ENCODE results near the gene APOA4. TPM values are rescaled to one million over a fixed set of nuclear protein-coding genes. Genes with fewer than 3 reads are reported as not detected.

Gene APOA4
- total RNA-seq, 2 experiments from 2014 or later = not detected

GRCh38 chr11:116830184-116830912 is 7.2 kb upstream of the APOA4 start:
- DNase-seq = no peak
- Mint-ChIP-seq H3K36me3 (ENCODE audit: low read depth) (no peaks in the 10 kb centered on the region), H3K4me1 (ENCODE audit: low read depth) (no peaks in the 10 kb centered on the region), H3K27ac (no peak overlapping the region), H3K9me3 (no peaks in the 10 kb centered on the region), H3K27me3 (no peaks in the 10 kb centered on the region), H3K4me3 (no peak overlapping the region)
- ChIA-PET POLR2A (interaction anchor here (1.0 kb wide), 1 partner anchor 8 kb away, joined by 3 read pairs; no protein-coding TSS in a partner anchor), CTCF (no interaction called here)
- no peak for ATAC-seq
- intact Hi-C loops (cut with micrococcal nuclease) = no loop called here
- TF ChIP-seq CTCF (IDR thresholded peaks at IDR 0.05) = no peak

DNA sequence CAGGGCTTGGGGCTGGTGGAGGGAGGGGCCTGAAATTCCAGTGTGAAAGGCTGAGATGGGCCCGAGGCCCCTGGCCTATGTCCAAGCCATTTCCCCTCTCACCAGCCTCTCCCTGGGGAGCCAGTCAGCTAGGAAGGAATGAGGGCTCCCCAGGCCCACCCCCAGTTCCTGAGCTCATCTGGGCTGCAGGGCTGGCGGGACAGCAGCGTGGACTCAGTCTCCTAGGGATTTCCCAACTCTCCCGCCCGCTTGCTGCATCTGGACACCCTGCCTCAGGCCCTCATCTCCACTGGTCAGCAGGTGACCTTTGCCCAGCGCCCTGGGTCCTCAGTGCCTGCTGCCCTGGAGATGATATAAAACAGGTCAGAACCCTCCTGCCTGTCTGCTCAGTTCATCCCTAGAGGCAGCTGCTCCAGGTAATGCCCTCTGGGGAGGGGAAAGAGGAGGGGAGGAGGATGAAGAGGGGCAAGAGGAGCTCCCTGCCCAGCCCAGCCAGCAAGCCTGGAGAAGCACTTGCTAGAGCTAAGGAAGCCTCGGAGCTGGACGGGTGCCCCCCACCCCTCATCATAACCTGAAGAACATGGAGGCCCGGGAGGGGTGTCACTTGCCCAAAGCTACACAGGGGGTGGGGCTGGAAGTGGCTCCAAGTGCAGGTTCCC is 6.5 kb upstream of the APOA4 start, which contains the start of gene APOC3:
TSS of gene APOC3 (plus strand) at position 383 of the 659 bp plus-strand sequence. CDS start 676 bp downstream, outside the sequence.
- POLR2A ChIA-PET = no interaction called here
- DNase-seq (no peak), ATAC-seq (no peak)
- no peaks in the 10 kb centered on the region for H3K27me3 Mint-ChIP-seq
- H3K36me3 Mint-ChIP-seq (ENCODE audit: low read depth) = no peaks in the 10 kb centered on the region
- H3K4me3 Mint-ChIP-seq = no peak within 1 kb of the TSS
- no peaks in the 10 kb centered on the region for H3K4me1 Mint-ChIP-seq (ENCODE audit: low read depth)
- no peak for TF ChIP-seq CTCF (IDR thresholded peaks at IDR 0.05)
- intact Hi-C loops (cut with micrococcal nuclease) = no loop called here
- no peaks in the 10 kb centered on the region for H3K9me3 Mint-ChIP-seq
- CTCF ChIA-PET = no interaction called here
- no peak within 1 kb of the TSS for H3K27ac Mint-ChIP-seq

- Mint-ChIP-seq H3K27me3 (no peaks in the 10 kb centered on the region), H3K4me1 (ENCODE audit: low read depth) (no peaks in the 10 kb centered on the region), H3K9me3 (no peaks in the 10 kb centered on the region), H3K36me3 (ENCODE audit: low read depth) (no peaks in the 10 kb centered on the region), H3K4me3 (no peak overlapping the region), H3K27ac (no peak overlapping the region)
- DNase-seq (no peak), ATAC-seq (no peak)
- TF ChIP-seq CTCF (IDR thresholded peaks at IDR 0.05) = no peak
- intact Hi-C loops (cut with micrococcal nuclease) = no loop called here
- POLR2A ChIA-PET = no interaction called here
- CTCF ChIA-PET = no interaction called here
Measured at GRCh38 chr11:116828632-116829524, 5.8 kb upstream of the APOA4 start.

DNA sequence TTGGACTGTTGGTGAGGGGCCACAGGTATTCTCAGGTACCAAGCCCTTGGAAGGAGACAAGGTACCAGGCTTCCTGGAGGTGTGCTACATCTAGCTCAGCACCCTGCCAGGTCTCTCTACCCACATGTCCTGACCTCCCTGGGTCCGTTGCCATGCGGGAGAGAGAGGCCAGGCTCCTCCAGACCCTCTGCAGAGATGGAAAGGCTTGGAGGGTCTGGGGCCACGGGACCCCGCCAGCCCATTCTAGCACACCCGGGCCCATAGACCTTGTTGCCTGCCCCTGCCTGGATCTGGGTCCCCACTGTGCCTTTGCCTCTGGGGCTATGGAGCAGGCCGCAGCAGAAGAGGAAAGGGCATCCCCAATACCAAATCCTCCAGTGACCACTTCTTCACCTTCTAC is 4.4 kb upstream of the APOA4 start:
- DNase-seq = no peak
- no peak for ATAC-seq
- Mint-ChIP-seq H3K4me3 (no peak overlapping the region), H3K27me3 (no peaks in the 10 kb centered on the region), H3K9me3 (no peaks in the 10 kb centered on the region), H3K27ac (no peak overlapping the region), H3K36me3 (ENCODE audit: low read depth) (no peaks in the 10 kb centered on the region), H3K4me1 (ENCODE audit: low read depth) (no peaks in the 10 kb centered on the region)
- ChIA-PET POLR2A (no interaction called here), CTCF (interaction anchor here (1.0 to 1.2 kb wide), 2 partner anchors 8 to 95 kb away, joined by 3 to 4 read pairs; no protein-coding TSS in a partner anchor)
- intact Hi-C loops (cut with micrococcal nuclease) = no loop called here
- no peak for TF ChIP-seq CTCF (IDR thresholded peaks at IDR 0.05)
